HepG2 (cell line): ENCODE data around the gene MFAP3L. TPM values are rescaled to one million over a fixed set of nuclear protein-coding genes. Genes with fewer than 3 reads are reported as not detected.

Source experiments
- ATAC-seq: fragments of 200-7000 bp; cut with Tn5 transposase; 3 replicates; pipeline ENCODE4 v1.9.1; 2020; ENCODE audit warnings: mild to moderate bottlenecking, moderate library complexity
- BruUV-seq: library from RNA; stranded (reverse); fragments of 400-500 nt; replicated peaks from 2 replicates; lab custom pipeline; 2021; lab: Mats Ljungman, UMichigan
- CTCF ChIA-PET: fragments of 300-600 bp; formaldehyde crosslinking; extraction: SDS; loops from one replicate; lab custom pipeline; 2021; ENCODE audit warnings: low total read pairs, inconsistent platforms, low intra/inter-chr PET ratio; lab: Yijun Ruan, JAX
- POLR2A ChIA-PET: fragments of 350-600 bp; sonication (Branson Sonifier 250); formaldehyde crosslinking; loops from one replicate; lab custom pipeline; 2020; ENCODE audit warnings: antibody characterized with exemption, inconsistent platforms; lab: Yijun Ruan, JAX
- DNase-seq: peaks from one replicate; pipeline ENCODE4 v3.0.0-alpha.2; 2015; ENCODE audit warnings: low spot score
- FAIRE-seq: peaks from 3 replicates; lab custom pipeline; 2011; peaks lifted over from hg19 to GRCh38; lab: Jason Lieb, UNC
- H2AFZ ChIP-seq: one replicate; pipeline ENCODE4 v1.6.1; 2011; ENCODE audit warnings: low read length, inconsistent platforms
- H3K27ac ChIP-seq: fragments of 300-600 bp; 3 replicates; pipeline ENCODE4 v1.8.0; 2011; ENCODE audit warnings: mixed run types, mild to moderate bottlenecking, mixed read lengths, low read length, inconsistent platforms; ENCODE audit not compliant: insufficient read depth; ENCODE audit errors: extremely low read length
- H3K27me3 ChIP-seq, 2 experiments: fragments of 200-600 bp in 1 of 2; 2 replicates in 1 of 2; 3 replicates in 1 of 2; pipeline versions ENCODE4 v1.6.0 to v1.8.0; 2011; ENCODE audit warnings: low read length in 2 of 2, mild to moderate bottlenecking in 2 of 2, moderate library complexity in 2 of 2, inconsistent platforms in 1 of 2; ENCODE audit not compliant: insufficient read depth in 2 of 2, control insufficient read depth in 1 of 2
- H3K36me3 ChIP-seq, 2 experiments: fragments of 200-600 bp in 1 of 2; replicated peaks in 1 of 2; 2 replicates in 1 of 2; 3 replicates in 1 of 2; pipeline versions ENCODE4 v1.5.1 to v1.8.0; 2011; ENCODE audit warnings: low read length in 2 of 2, inconsistent platforms in 1 of 2; ENCODE audit not compliant: insufficient read depth in 2 of 2, control insufficient read depth in 1 of 2
- H3K4me1 ChIP-seq: 2 replicates; pipeline ENCODE4 v1.5.1; 2012; ENCODE audit warnings: low read length, inconsistent platforms; ENCODE audit not compliant: insufficient read depth
- H3K4me2 ChIP-seq: 2 replicates; pipeline ENCODE4 v1.6.0; 2011; ENCODE audit warnings: low read depth, low read length, inconsistent platforms
- H3K4me3 ChIP-seq, 3 experiments: fragments of 200-600 bp in 1 of 3; sonication (generic), shearing (Covaris generic) in 1 of 3; replicated peaks in 1 of 3; 2 replicates each; pipeline ENCODE4 v1.5.1; 2011 to 2016; ENCODE audit warnings: low read length in 3 of 3, inconsistent platforms in 2 of 3, low read depth in 2 of 3, mild to moderate bottlenecking in 2 of 3, control low read depth in 1 of 3, mixed read lengths in 1 of 3; ENCODE audit not compliant: insufficient read depth in 1 of 3
- H3K79me2 ChIP-seq: one replicate; pipeline ENCODE4 v1.6.1; 2011; ENCODE audit warnings: low read length, inconsistent platforms; ENCODE audit not compliant: insufficient read depth
- H3K9ac ChIP-seq: 2 replicates; pipeline ENCODE4 v1.6.0; 2011; ENCODE audit warnings: mild to moderate bottlenecking, low read depth, low read length, inconsistent platforms; ENCODE audit not compliant: insufficient read depth
- H3K9me3 ChIP-seq: 2 replicates; pipeline ENCODE4 v1.5.1; 2012; ENCODE audit warnings: mild to moderate bottlenecking, low read length
- H4K20me1 ChIP-seq: 2 replicates; pipeline ENCODE4 v1.6.0; 2011; ENCODE audit warnings: inconsistent platforms, mild to moderate bottlenecking, low read length, moderate library complexity; ENCODE audit not compliant: insufficient read depth
- DNMT1 ChIP-seq: sonication (generic); formaldehyde crosslinking; IDR thresholded peaks from 2 replicates; pipeline ENCODE4 v1.5.1; 2020; ENCODE audit warnings: mild to moderate bottlenecking, missing genetic modification reagents
- DNMT3B ChIP-seq: conservative IDR thresholded peaks from 2 replicates; pipeline ENCODE4 v1.6.1; 2016; ENCODE audit warnings: missing biosample characterization, control low read depth
- ELF1 ChIP-seq: sonication (generic); formaldehyde crosslinking; IDR thresholded peaks from 2 replicates; pipeline ENCODE4 v1.4.0; 2020; ENCODE audit warnings: missing genetic modification reagents
- GATAD2A ChIP-seq: IDR thresholded peaks from 2 replicates; pipeline ENCODE4 v1.6.1; 2016
- HINFP ChIP-seq: sonication (generic); formaldehyde crosslinking; IDR thresholded peaks from 2 replicates; pipeline ENCODE4 v1.4.0; 2020; ENCODE audit warnings: low read depth, mild to moderate bottlenecking, missing genetic modification reagents
- NR0B2 ChIP-seq: sonication (generic); formaldehyde crosslinking; IDR thresholded peaks from 2 replicates; pipeline ENCODE4 v1.4.0; 2020; ENCODE audit warnings: mild to moderate bottlenecking, missing genetic modification reagents
- PTBP1 ChIP-seq: fragments of 200-400 bp; formaldehyde crosslinking; IDR thresholded peaks from 2 replicates; pipeline ENCODE4 v1.6.1; 2018; ENCODE audit warnings: low read length, low read depth; ENCODE audit not compliant: poor library complexity, severe bottlenecking
- ZNF296 ChIP-seq: sonication (generic); formaldehyde crosslinking; conservative IDR thresholded peaks from 2 replicates; pipeline ENCODE4 v1.5.0; 2020; ENCODE audit warnings: mild to moderate bottlenecking, missing genetic modification reagents
- ZNF329 ChIP-seq: sonication (generic); formaldehyde crosslinking; IDR thresholded peaks from 2 replicates; pipeline ENCODE4 v1.9.0; 2021; ENCODE audit warnings: low read depth, mild to moderate bottlenecking, missing genetic modification reagents
- ZNF484 ChIP-seq: sonication (generic); formaldehyde crosslinking; IDR thresholded peaks from 2 replicates; pipeline ENCODE4 v1.5.1; 2020; ENCODE audit warnings: mild to moderate bottlenecking, low read depth, missing genetic modification reagents, borderline replicate concordance
- ZNF749 ChIP-seq: sonication (generic); formaldehyde crosslinking; IDR thresholded peaks from 2 replicates; pipeline ENCODE4 v1.8.0; 2022; ENCODE audit warnings: mild to moderate bottlenecking, missing genetic modification reagents, moderate library complexity, borderline replicate concordance
- ZNF792 ChIP-seq: IDR thresholded peaks from 2 replicates; pipeline ENCODE4 v1.6.1; 2016
- ZNF816 ChIP-seq: sonication (generic); formaldehyde crosslinking; IDR thresholded peaks from 2 replicates; pipeline ENCODE4 v1.8.0; 2022; ENCODE audit warnings: missing genetic modification reagents, mild to moderate bottlenecking, borderline replicate concordance
- ZNF883 ChIP-seq: sonication (generic); formaldehyde crosslinking; IDR thresholded peaks from 2 replicates; pipeline ENCODE4 v1.5.1; 2020; ENCODE audit warnings: mild to moderate bottlenecking, missing genetic modification reagents; ENCODE audit errors: not compliant biosample characterization
- ZSCAN12 ChIP-seq: sonication (generic); formaldehyde crosslinking; IDR thresholded peaks from 2 replicates; pipeline ENCODE4 v1.9.0; 2021; ENCODE audit warnings: mild to moderate bottlenecking, missing genetic modification reagents
- WGBS: methylation state at CpG from one replicate; pipeline ENCODE4 v1.1.6; 2017; ENCODE audit warnings: low lambda C conversion rate; 5-methylcytosine and 5-hydroxymethylcytosine counted together
- in situ Hi-C: cut with HindIII; loops from 2 replicates; pipeline ENCODE4 v1.10.0; 2017; ENCODE audit warnings: low pct_unique_long_range_greater_than_20kb; ENCODE audit not compliant: extremely low pct_ligation_motif_present
- intact Hi-C: fragments of 100-400 bp; cut with micrococcal nuclease; formaldehyde crosslinking; loops from one replicate; pipeline ENCODE4 v1.10.0; 2022; ENCODE audit not compliant: unreplicated experiment
- polyA plus RNA-seq, 8 experiments: library from polyadenylated mRNA; depleted of rRNA in 3 of 8; stranded (reverse) in 7 of 8; unstranded in 1 of 8; fragments of >200 nt; fragmentation: Illumina TruSeq in 4 of 8; extraction: Trizol in 4 of 8; gene quantifications; 2 replicates each; pipeline versions ENCODE4 v1.2.1 to v1.2.3, GENCODE V29; 2011 to 2016; ENCODE audit warnings: low read depth in 4 of 8, missing spikeins in 1 of 8, mixed read lengths in 1 of 8; ENCODE audit not compliant: insufficient read depth in 1 of 8
- total RNA-seq, 5 experiments: library from RNA; depleted of rRNA; stranded (reverse); fragments of >200 nt; fragmentation: Illumina TruSeq; extraction: Trizol; gene quantifications; 2 replicates each; pipeline ENCODE4 v1.2.3, GENCODE V29; 2016; ENCODE audit warnings: low read depth in 1 of 5
- TF ChIP-seq, protein P1 (sequence below): sonication (generic); formaldehyde crosslinking; IDR thresholded peaks from 2 replicates; pipeline ENCODE4 v1.8.0; 2022; ENCODE audit warnings: low read depth, missing genetic modification reagents
- TF ChIP-seq, protein P2 (sequence below): sonication (generic); formaldehyde crosslinking; IDR thresholded peaks from 2 replicates; pipeline ENCODE4 v1.5.1; 2020; ENCODE audit warnings: missing genetic modification reagents, mild to moderate bottlenecking, borderline replicate concordance

Gene MFAP3L
- total and polyA plus RNA-seq, 2 of the 13 experiments (the other 11 are each of a cell fraction or from before 2014, with no cell fraction given), result 1.5 to 3.6 TPM

- FAIRE-seq (no peak), ATAC-seq (no peak), DNase-seq (no peak)
- ChIA-PET CTCF (no interaction called here), POLR2A (no interaction called here)
- BruUV-seq, result no TSS peak
- intact Hi-C loops (no loop called here), in situ Hi-C loops (no loop called here)
- Histone ChIP-seq H3K4me2 (no peak overlapping the region), H3K9me3 (no peaks in the 10 kb centered on the region), H3K27me3 (no peaks in the 10 kb centered on the region), H3K9ac (no peak overlapping the region), H3K79me2 (no peaks in the 10 kb centered on the region), H3K4me1 (no peaks in the 10 kb centered on the region), H2AFZ (no peak overlapping the region), H3K4me3 (no peak overlapping the region), H3K36me3 (no peaks in the 10 kb centered on the region), H4K20me1 (no peaks in the 10 kb centered on the region), H3K27ac (no peak overlapping the region)
- TF ChIP-seq PTBP1 (no peak), ZNF296 (CRISPR knock-in tag) (no peak), ZNF816 (CRISPR knock-in tag) (no peak), DNMT3B (CRISPR knock-in tag) (no peak), DNMT1 (CRISPR knock-in tag) (no peak), HINFP (no peak), NR0B2 (no peak), ZNF329 (no peak), ZNF792 (no peak), ELF1 (no peak), ZSCAN12 (no peak), ZNF484 (CRISPR knock-in tag) (no peak), ZNF749 (no peak), ZNF883 (CRISPR knock-in tag) (no peak), GATAD2A (no peak)
- TF ChIP-seq, protein P1, sequence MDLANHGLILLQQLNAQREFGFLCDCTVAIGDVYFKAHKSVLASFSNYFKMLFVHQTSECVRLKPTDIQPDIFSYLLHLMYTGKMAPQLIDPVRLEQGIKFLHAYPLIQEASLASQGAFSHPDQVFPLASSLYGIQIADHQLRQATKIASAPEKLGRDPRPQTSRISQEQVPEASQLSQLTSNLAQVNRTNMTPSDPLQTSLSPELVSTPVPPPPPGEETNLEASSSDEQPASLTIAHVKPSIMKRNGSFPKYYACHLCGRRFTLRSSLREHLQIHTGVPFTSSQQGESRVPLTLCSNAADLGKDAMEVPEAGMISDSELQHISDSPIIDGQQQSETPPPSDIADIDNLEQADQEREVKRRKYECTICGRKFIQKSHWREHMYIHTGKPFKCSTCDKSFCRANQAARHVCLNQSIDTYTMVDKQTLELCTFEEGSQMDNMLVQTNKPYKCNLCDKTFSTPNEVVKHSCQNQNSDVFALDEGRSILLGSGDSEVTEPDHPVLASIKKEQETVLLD, result no peak
- TF ChIP-seq, protein P2, sequence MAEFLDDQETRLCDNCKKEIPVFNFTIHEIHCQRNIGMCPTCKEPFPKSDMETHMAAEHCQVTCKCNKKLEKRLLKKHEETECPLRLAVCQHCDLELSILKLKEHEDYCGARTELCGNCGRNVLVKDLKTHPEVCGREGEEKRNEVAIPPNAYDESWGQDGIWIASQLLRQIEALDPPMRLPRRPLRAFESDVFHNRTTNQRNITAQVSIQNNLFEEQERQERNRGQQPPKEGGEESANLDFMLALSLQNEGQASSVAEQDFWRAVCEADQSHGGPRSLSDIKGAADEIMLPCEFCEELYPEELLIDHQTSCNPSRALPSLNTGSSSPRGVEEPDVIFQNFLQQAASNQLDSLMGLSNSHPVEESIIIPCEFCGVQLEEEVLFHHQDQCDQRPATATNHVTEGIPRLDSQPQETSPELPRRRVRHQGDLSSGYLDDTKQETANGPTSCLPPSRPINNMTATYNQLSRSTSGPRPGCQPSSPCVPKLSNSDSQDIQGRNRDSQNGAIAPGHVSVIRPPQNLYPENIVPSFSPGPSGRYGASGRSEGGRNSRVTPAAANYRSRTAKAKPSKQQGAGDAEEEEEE (CRISPR knock-in tag), result no peak
- 90% methylated on average over 5 of the region's 5 CpGs for WGBS
Measured at GRCh38 chr4:170004651-170005295, 21.4 kb downstream of the MFAP3L start.
